Kidney (tissue), 14 donors: Measurements from ENCODE around the gene TRPM3. TPM values are rescaled to one million over a fixed set of nuclear protein-coding genes. Genes with fewer than 3 reads are reported as not detected.

Experiments used
- DNase-seq, 5 donors: peaks; one replicate each; pipeline ENCODE4 v3.0.0-alpha.2; 2013 to 2020
- FAIRE-seq: peaks from 2 replicates; lab custom pipeline; 2012; peaks lifted over from hg19 to GRCh38; lab: Jason Lieb, UNC
- H3K27ac ChIP-seq, 2 donors: one replicate each; pipeline ENCODE4 v1.7.0; 2013; ENCODE audit warnings: low read depth in 2 of 2, low read length in 2 of 2, inconsistent platforms in 1 of 2
- H3K27me3 ChIP-seq: one replicate; pipeline ENCODE4 v1.7.1; 2013; ENCODE audit warnings: low read length, inconsistent platforms; ENCODE audit not compliant: control insufficient read depth, insufficient read depth
- H3K36me3 ChIP-seq, 3 donors: one replicate each; pipeline versions ENCODE4 v1.7.0 to v1.7.1; 2013; ENCODE audit warnings: low read length in 3 of 3, control low read depth in 1 of 3, inconsistent platforms in 1 of 3; ENCODE audit not compliant: insufficient read depth in 3 of 3, control insufficient read depth in 2 of 3
- H3K4me1 ChIP-seq, 3 donors: one replicate each; pipeline versions ENCODE4 v1.7.0 to v1.7.1; 2013; ENCODE audit warnings: low read length in 3 of 3, inconsistent platforms in 1 of 3, low read depth in 1 of 3; ENCODE audit not compliant: control insufficient read depth in 2 of 3, insufficient read depth in 2 of 3
- H3K4me3 ChIP-seq, 3 donors: one replicate each; pipeline versions ENCODE4 v1.7.0 to v1.8.1; 2013; ENCODE audit warnings: low read length in 3 of 3, control low read depth in 1 of 3, inconsistent platforms in 1 of 3
- H3K9ac ChIP-seq, 3 donors: one replicate each; pipeline versions ENCODE4 v1.7.0 to v1.7.1; 2013; ENCODE audit warnings: low read length in 3 of 3, control low read depth in 1 of 3, inconsistent platforms in 1 of 3
- H3K9me3 ChIP-seq, 3 donors: one replicate each; pipeline versions ENCODE4 v1.7.0 to v1.7.1; 2013; ENCODE audit warnings: low read length in 3 of 3, control low read depth in 1 of 3, inconsistent platforms in 1 of 3; ENCODE audit not compliant: control insufficient read depth in 2 of 3, insufficient read depth in 1 of 3
- CTCF ChIP-seq: IDR thresholded peaks from 3 replicates; pipeline ENCODE4 v1.5.1; 2012; ENCODE audit warnings: mild to moderate bottlenecking, moderate library complexity, borderline replicate concordance; ENCODE audit not compliant: insufficient read depth; ENCODE audit errors: extremely low read depth
- intact Hi-C: fragments of 100-400 bp; cut with DNase I; formaldehyde crosslinking; loops from one replicate; pipeline ENCODE4 v1.11.1; 2022
- polyA plus RNA-seq: library from polyadenylated mRNA; stranded (reverse); fragments of 350-450 nt; fragmentation: Illumina TruSeq; extraction: RNeasy Lipid Tissue Mini Kit (QIAGEN cat#74804); gene quantifications from one replicate; pipeline ENCODE4 v1.2.3, GENCODE V29; 2014; ENCODE audit warnings: low read depth, low replicate concordance; ENCODE audit not compliant: insufficient read depth
- total RNA-seq: library from RNA; stranded (reverse); fragmentation: NEBNext Ultra II Directional; extraction: Animal tissue kit (Norgen Biotek cat#: 25700); gene quantifications from one replicate; pipeline ENCODE4 v1.2.1, GENCODE V29; 2021
- donor health status: control.
- donor health status: control.
- donor health status: control.
- donor health status: control.
- donor health status: control.
- donor health status: DM: yes; HTN: yes; CAD: no.
- donor health status: Normal renal cell carcinoma (clear cell type).

Gene TRPM3
- total and polyA plus RNA-seq, 2 donors from 2014 or later, result 8.8 to 11.4 TPM

GRCh38 chr9:71157731-71158130 lies 36.3 kb upstream of the TRPM3 start:
- H3K4me3 ChIP-seq, result no peak overlapping the region
- DNase-seq (no peak), FAIRE-seq (no peak)
- H3K9me3 ChIP-seq, result no peaks in the 10 kb centered on the region
- no peaks in the 10 kb centered on the region for H3K27me3 ChIP-seq
- no peaks in the 10 kb centered on the region for H3K36me3 ChIP-seq
- intact Hi-C loops, result no loop called here
- H3K4me1 ChIP-seq, result no peaks in the 10 kb centered on the region
- no peak for TF ChIP-seq CTCF
- no peak overlapping the region for H3K27ac ChIP-seq
- no peak overlapping the region for H3K9ac ChIP-seq

- no peak overlapping the region for H3K27ac ChIP-seq
- intact Hi-C loops, result no loop called here
- no peaks in the 10 kb centered on the region for H3K27me3 ChIP-seq
- H3K9ac ChIP-seq, result no peak overlapping the region
- H3K36me3 ChIP-seq, result no peaks in the 10 kb centered on the region
- peaks cover 0 to 3% (median 0%) of the 10 kb centered on the region in 3 donors for H3K9me3 ChIP-seq
- H3K4me1 ChIP-seq, result no peaks in the 10 kb centered on the region
- DNase-seq, result no peak
- no peak for FAIRE-seq
- no peak overlapping the region for H3K4me3 ChIP-seq
- no peak for TF ChIP-seq CTCF
Measured at GRCh38 chr9:71147368-71147767, 25.9 kb upstream of the TRPM3 start.

GRCh38 chr9:71146511-71146910 lies 25.1 kb upstream of the TRPM3 start:
- FAIRE-seq (no peak), DNase-seq (no peak)
- Histone ChIP-seq H3K4me3 (no peak overlapping the region), H3K9me3 (peaks cover 0 to 3% (median 0%) of the 10 kb centered on the region in 3 donors), H3K4me1 (no peaks in the 10 kb centered on the region), H3K9ac (no peak overlapping the region), H3K36me3 (no peaks in the 10 kb centered on the region), H3K27me3 (no peaks in the 10 kb centered on the region), H3K27ac (no peak overlapping the region)
- intact Hi-C loops, result no loop called here
- TF ChIP-seq CTCF, result no peak

GRCh38 chr9:71145179-71145578 lies 23.8 kb upstream of the TRPM3 start:
- no peak for FAIRE-seq

More at GRCh38 chr9:71145179-71145578, 23.8 kb upstream of the TRPM3 start:
- Histone ChIP-seq H3K9ac (no peak overlapping the region), H3K4me3 (no peak overlapping the region), H3K36me3 (no peaks in the 10 kb centered on the region), H3K4me1 (no peaks in the 10 kb centered on the region), H3K9me3 (peaks cover 0 to 3% (median 0%) of the 10 kb centered on the region in 3 donors), H3K27me3 (no peaks in the 10 kb centered on the region), H3K27ac (no peak overlapping the region)
- no peak for TF ChIP-seq CTCF
- intact Hi-C loops, result no loop called here
- peak in 3 of 5 donors; percentile 13 to 48 (median 17) for DNase-seq
